Measurements from ENCODE around the gene VIPR2.

- TF ChIP-seq RBAK (CRISPR knock-in tag; IDR thresholded peaks at IDR 0.05) (no peak), EZH2 (conservative IDR thresholded peaks at IDR 0.05; ENCODE audit: low read depth, low read length) (no peak)
These were observed 25.5 kb downstream of the VIPR2 start for GRCh38 chr7:159119026-159119741.
